GM23338 (cell line): ENCODE results near the gene PNPLA3. TPM values are rescaled to one million over a fixed set of nuclear protein-coding genes. Genes with fewer than 3 reads are reported as not detected.

Experiments
- ATAC-seq: fragments of 200-7000 bp; cut with Tn5 transposase; 3 replicates; pipeline ENCODE4 v1.9.1; 2020
- DNase-seq: peaks from one replicate; pipeline ENCODE4 v3.0.0-alpha.2; 2015; ENCODE audit warnings: low spot score
- H2AFZ ChIP-seq: fragments of 200-600 bp; sonication (generic); 2 replicates; pipeline ENCODE4 v1.8.0; 2016; ENCODE audit warnings: antibody characterized with exemption, mild to moderate bottlenecking, moderate library complexity
- H3F3A ChIP-seq: fragments of 200-600 bp; sonication (generic); replicated peaks from 2 replicates; pipeline ENCODE4 v1.8.0; 2017; ENCODE audit warnings: antibody characterized with exemption, mixed run types, low read depth
- H3K27ac ChIP-seq: fragments of 200-600 bp; sonication (generic); 2 replicates; pipeline ENCODE4 v1.6.1; 2016; ENCODE audit warnings: low read depth
- H3K27me3 ChIP-seq: fragments of 200-600 bp; sonication (generic); 2 replicates; pipeline ENCODE4 v1.8.0; 2016; ENCODE audit warnings: mild to moderate bottlenecking, mixed run types, moderate library complexity; ENCODE audit not compliant: insufficient read depth
- H3K36me3 ChIP-seq: fragments of 200-600 bp; sonication (generic); 2 replicates; pipeline ENCODE4 v1.8.0; 2016; ENCODE audit warnings: mild to moderate bottlenecking; ENCODE audit not compliant: insufficient read depth
- H3K4me1 ChIP-seq: fragments of 200-600 bp; sonication (generic); 2 replicates; pipeline ENCODE4 v1.8.0; 2016; ENCODE audit warnings: mild to moderate bottlenecking, moderate library complexity; ENCODE audit not compliant: insufficient read depth
- H3K4me2 ChIP-seq: fragments of 200-600 bp; sonication (generic); 2 replicates; pipeline ENCODE4 v1.7.1; 2017; ENCODE audit warnings: mixed run types
- H3K4me3 ChIP-seq: fragments of 200-600 bp; sonication (generic); 2 replicates; pipeline ENCODE4 v1.6.1; 2016; ENCODE audit warnings: mixed run types
- H3K79me2 ChIP-seq: fragments of 200-600 bp; sonication (generic); replicated peaks from 2 replicates; pipeline ENCODE4 v1.8.0; 2017; ENCODE audit warnings: mild to moderate bottlenecking; ENCODE audit not compliant: insufficient read depth
- H3K9me2 ChIP-seq: fragments of 200-600 bp; sonication (generic); 2 replicates; pipeline ENCODE4 v1.8.0; 2017; ENCODE audit not compliant: insufficient read depth
- H4K20me1 ChIP-seq: fragments of 200-600 bp; sonication (generic); replicated peaks from 2 replicates; pipeline ENCODE4 v1.8.0; 2017; ENCODE audit warnings: mild to moderate bottlenecking; ENCODE audit not compliant: insufficient read depth
- H3K27ac Mint-ChIP-seq: 2 replicates; pipeline ENCODE4 v1.8.0; 2020; ENCODE audit warnings: inconsistent platforms, mild to moderate bottlenecking, moderate library complexity, mixed read lengths
- H3K27me3 Mint-ChIP-seq: 3 replicates; pipeline ENCODE4 v1.8.0; 2022; ENCODE audit warnings: low read depth, mild to moderate bottlenecking, moderate library complexity, mixed read lengths, inconsistent platforms; ENCODE audit not compliant: insufficient read depth, poor library complexity
- H3K36me3 Mint-ChIP-seq: 3 replicates; pipeline ENCODE4 v1.8.0; 2021; ENCODE audit warnings: low read depth, mild to moderate bottlenecking, inconsistent platforms, moderate library complexity, mixed read lengths
- H3K4me1 Mint-ChIP-seq: 3 replicates; pipeline ENCODE4 v1.8.0; 2020; ENCODE audit warnings: mild to moderate bottlenecking, inconsistent platforms, mixed read lengths
- H3K4me3 Mint-ChIP-seq: 3 replicates; pipeline ENCODE4 v1.8.0; 2021; ENCODE audit warnings: moderate library complexity, mild to moderate bottlenecking, inconsistent platforms, mixed read lengths
- H3K9me3 Mint-ChIP-seq: 3 replicates; pipeline ENCODE4 v1.8.0; 2020; ENCODE audit warnings: moderate library complexity, mild to moderate bottlenecking, inconsistent platforms, mixed read lengths
- CREB1 ChIP-seq: fragments of 250-450 bp; sonication (Bioruptor Pico); IDR thresholded peaks from 2 replicates; pipeline ENCODE4 v1.5.0; 2020; ENCODE audit warnings: low read depth, mild to moderate bottlenecking, moderate library complexity
- JUNB ChIP-seq: IDR thresholded peaks from one replicate; pipeline ENCODE4 v1.6.1; 2016; ENCODE audit warnings: antibody characterized with exemption; ENCODE audit not compliant: unreplicated experiment
- ZNF114 ChIP-seq: fragments of 250-450 bp; sonication (Bioruptor Pico); IDR thresholded peaks from 2 replicates; pipeline ENCODE4 v1.5.0; 2020; ENCODE audit warnings: mild to moderate bottlenecking, moderate library complexity
- polyA plus RNA-seq: library from polyadenylated mRNA; unstranded; fragments of >200 nt; fragmentation: Nextera tagmentation; extraction: Ambion mirVana; gene quantifications from 2 replicates; pipeline ENCODE4 v1.2.1, GENCODE V29; 2016
- total RNA-seq: library from RNA; depleted of rRNA; stranded (reverse); fragments of >200 nt; shearing (Covaris generic); gene quantifications from 2 replicates; pipeline ENCODE4 v1.2.3, GENCODE V29; 2014
- TF ChIP-seq, protein P1 (sequence below): fragments of 250-450 bp; sonication (Bioruptor Pico); IDR thresholded peaks from 2 replicates; pipeline ENCODE4 v1.5.0; 2020; ENCODE audit warnings: mild to moderate bottlenecking, moderate library complexity
- TF ChIP-seq, protein P2 (sequence below): IDR thresholded peaks from one replicate; pipeline ENCODE4 v1.6.1; 2018; ENCODE audit warnings: antibody characterized with exemption; ENCODE audit not compliant: unreplicated experiment

The PNPLA3 gene
- total and polyA plus RNA-seq, 2 experiments from 2014 or later: 17.7 to 23.4 TPM

DNA sequence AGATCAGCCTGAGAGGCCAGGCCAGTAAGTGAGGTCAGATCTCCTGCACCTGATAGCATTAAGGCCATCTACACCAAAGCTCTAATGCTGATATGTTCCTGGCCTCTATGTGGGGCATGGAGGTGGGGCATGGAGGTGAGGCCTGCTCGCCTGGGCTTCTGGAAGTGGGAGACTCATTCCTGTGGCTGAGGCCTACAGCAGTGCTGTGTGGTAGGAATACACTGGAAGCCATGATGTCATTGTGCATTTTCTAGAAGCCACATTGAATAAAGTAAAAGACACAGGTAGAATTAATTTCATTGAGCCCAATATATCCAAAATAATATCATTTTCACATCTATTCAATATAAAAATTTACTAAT, 2.7 kb downstream of the PNPLA3 start (continued):
- no peak for TF ChIP-seq CREB1 (CRISPR knock-in tag)
- TF ChIP-seq, protein P1, sequence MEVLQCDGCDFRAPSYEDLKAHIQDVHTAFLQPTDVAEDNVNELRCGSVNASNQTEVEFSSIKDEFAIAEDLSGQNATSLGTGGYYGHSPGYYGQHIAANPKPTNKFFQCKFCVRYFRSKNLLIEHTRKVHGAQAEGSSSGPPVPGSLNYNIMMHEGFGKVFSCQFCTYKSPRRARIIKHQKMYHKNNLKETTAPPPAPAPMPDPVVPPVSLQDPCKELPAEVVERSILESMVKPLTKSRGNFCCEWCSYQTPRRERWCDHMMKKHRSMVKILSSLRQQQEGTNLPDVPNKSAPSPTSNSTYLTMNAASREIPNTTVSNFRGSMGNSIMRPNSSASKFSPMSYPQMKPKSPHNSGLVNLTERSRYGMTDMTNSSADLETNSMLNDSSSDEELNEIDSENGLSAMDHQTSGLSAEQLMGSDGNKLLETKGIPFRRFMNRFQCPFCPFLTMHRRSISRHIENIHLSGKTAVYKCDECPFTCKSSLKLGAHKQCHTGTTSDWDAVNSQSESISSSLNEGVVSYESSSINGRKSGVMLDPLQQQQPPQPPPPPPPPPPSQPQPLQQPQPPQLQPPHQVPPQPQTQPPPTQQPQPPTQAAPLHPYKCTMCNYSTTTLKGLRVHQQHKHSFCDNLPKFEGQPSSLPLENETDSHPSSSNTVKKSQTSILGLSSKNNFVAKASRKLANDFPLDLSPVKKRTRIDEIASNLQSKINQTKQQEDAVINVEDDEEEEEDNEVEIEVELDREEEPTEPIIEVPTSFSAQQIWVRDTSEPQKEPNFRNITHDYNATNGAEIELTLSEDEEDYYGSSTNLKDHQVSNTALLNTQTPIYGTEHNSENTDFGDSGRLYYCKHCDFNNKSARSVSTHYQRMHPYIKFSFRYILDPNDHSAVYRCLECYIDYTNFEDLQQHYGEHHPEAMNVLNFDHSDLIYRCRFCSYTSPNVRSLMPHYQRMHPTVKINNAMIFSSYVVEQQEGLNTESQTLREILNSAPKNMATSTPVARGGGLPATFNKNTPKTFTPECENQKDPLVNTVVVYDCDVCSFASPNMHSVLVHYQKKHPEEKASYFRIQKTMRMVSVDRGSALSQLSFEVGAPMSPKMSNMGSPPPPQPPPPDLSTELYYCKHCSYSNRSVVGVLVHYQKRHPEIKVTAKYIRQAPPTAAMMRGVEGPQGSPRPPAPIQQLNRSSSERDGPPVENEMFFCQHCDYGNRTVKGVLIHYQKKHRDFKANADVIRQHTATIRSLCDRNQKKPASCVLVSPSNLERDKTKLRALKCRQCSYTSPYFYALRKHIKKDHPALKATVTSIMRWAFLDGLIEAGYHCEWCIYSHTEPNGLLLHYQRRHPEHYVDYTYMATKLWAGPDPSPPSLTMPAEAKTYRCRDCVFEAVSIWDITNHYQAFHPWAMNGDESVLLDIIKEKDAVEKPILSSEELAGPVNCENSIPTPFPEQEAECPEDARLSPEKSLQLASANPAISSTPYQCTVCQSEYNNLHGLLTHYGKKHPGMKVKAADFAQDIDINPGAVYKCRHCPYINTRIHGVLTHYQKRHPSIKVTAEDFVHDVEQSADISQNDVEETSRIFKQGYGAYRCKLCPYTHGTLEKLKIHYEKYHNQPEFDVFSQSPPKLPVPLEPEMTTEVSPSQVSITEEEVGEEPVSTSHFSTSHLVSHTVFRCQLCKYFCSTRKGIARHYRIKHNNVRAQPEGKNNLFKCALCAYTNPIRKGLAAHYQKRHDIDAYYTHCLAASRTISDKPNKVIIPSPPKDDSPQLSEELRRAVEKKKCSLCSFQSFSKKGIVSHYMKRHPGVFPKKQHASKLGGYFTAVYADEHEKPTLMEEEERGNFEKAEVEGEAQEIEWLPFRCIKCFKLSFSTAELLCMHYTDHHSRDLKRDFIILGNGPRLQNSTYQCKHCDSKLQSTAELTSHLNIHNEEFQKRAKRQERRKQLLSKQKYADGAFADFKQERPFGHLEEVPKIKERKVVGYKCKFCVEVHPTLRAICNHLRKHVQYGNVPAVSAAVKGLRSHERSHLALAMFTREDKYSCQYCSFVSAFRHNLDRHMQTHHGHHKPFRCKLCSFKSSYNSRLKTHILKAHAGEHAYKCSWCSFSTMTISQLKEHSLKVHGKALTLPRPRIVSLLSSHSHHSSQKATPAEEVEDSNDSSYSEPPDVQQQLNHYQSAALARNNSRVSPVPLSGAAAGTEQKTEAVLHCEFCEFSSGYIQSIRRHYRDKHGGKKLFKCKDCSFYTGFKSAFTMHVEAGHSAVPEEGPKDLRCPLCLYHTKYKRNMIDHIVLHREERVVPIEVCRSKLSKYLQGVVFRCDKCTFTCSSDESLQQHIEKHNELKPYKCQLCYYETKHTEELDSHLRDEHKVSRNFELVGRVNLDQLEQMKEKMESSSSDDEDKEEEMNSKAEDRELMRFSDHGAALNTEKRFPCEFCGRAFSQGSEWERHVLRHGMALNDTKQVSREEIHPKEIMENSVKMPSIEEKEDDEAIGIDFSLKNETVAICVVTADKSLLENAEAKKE (CRISPR knock-in tag): no peak

- H3K4me1 Mint-ChIP-seq: peaks cover 12% of the 10 kb centered on the region
- no peak for ATAC-seq
- H2AFZ ChIP-seq: no peak overlapping the region
- peaks cover 14% of the 10 kb centered on the region for H3K4me1 ChIP-seq
- H3K4me3 ChIP-seq: no peak overlapping the region
- no peaks in the 10 kb centered on the region for H3K27me3 ChIP-seq
- no peaks in the 10 kb centered on the region for H3F3A ChIP-seq
- H3K36me3 Mint-ChIP-seq: peaks cover 56% of the 10 kb centered on the region
- H3K9me3 Mint-ChIP-seq: no peaks in the 10 kb centered on the region
- peaks cover 11% of the 10 kb centered on the region for H4K20me1 ChIP-seq
- no peak overlapping the region for H3K4me2 ChIP-seq
- no peaks in the 10 kb centered on the region for H3K9me2 ChIP-seq
- DNase-seq: no peak
- peaks cover 28% of the 10 kb centered on the region for H3K79me2 ChIP-seq
- no peak overlapping the region for H3K4me3 Mint-ChIP-seq
- TF ChIP-seq, protein P2, sequence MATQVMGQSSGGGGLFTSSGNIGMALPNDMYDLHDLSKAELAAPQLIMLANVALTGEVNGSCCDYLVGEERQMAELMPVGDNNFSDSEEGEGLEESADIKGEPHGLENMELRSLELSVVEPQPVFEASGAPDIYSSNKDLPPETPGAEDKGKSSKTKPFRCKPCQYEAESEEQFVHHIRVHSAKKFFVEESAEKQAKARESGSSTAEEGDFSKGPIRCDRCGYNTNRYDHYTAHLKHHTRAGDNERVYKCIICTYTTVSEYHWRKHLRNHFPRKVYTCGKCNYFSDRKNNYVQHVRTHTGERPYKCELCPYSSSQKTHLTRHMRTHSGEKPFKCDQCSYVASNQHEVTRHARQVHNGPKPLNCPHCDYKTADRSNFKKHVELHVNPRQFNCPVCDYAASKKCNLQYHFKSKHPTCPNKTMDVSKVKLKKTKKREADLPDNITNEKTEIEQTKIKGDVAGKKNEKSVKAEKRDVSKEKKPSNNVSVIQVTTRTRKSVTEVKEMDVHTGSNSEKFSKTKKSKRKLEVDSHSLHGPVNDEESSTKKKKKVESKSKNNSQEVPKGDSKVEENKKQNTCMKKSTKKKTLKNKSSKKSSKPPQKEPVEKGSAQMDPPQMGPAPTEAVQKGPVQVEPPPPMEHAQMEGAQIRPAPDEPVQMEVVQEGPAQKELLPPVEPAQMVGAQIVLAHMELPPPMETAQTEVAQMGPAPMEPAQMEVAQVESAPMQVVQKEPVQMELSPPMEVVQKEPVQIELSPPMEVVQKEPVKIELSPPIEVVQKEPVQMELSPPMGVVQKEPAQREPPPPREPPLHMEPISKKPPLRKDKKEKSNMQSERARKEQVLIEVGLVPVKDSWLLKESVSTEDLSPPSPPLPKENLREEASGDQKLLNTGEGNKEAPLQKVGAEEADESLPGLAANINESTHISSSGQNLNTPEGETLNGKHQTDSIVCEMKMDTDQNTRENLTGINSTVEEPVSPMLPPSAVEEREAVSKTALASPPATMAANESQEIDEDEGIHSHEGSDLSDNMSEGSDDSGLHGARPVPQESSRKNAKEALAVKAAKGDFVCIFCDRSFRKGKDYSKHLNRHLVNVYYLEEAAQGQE: no peak
- TF ChIP-seq ZNF114 (CRISPR knock-in tag) (no peak), JUNB (no peak)
- peaks cover 8% of the 10 kb centered on the region for H3K27me3 Mint-ChIP-seq
- peaks cover 27% of the 10 kb centered on the region for H3K36me3 ChIP-seq
- H3K27ac ChIP-seq: 0 out of 2 replicates have a peak overlapping the region, but pooled peaks have one; percentile 14
- H3K27ac Mint-ChIP-seq: no peak overlapping the region
Observed at GRCh38 chr22:43928468-43928867, 4.9 kb downstream of the PNPLA3 start.
